Stimulated activated naive CD8-positive, alpha-beta T cell treated with anti-CD3 and anti-CD28 coated beads, Interleukin-15, Interleukin-2, amounts not matched to agents 100 ng/mL and 50 ng/mL, for 24 hours (primary cell): ENCODE results near the gene PGLYRP4.

Source experiments
- H3K27ac Mint-ChIP-seq: one replicate; pipeline ENCODE4 v1.8.0; 2021; ENCODE audit warnings: mild to moderate bottlenecking, mixed read lengths
- H3K27me3 Mint-ChIP-seq: one replicate; pipeline ENCODE4 v1.8.0; 2021; ENCODE audit warnings: mixed read lengths
- H3K36me3 Mint-ChIP-seq: one replicate; pipeline ENCODE4 v1.8.0; 2021; ENCODE audit warnings: low read depth, mixed read lengths
- H3K4me1 Mint-ChIP-seq: one replicate; pipeline ENCODE4 v1.8.0; 2021; ENCODE audit warnings: low read depth, mixed read lengths
- H3K4me3 Mint-ChIP-seq: one replicate; pipeline ENCODE4 v1.8.0; 2021; ENCODE audit warnings: mild to moderate bottlenecking, mixed read lengths
- H3K9me3 Mint-ChIP-seq: one replicate; pipeline ENCODE4 v1.8.0; 2021; ENCODE audit warnings: mixed read lengths

PGLYRP4 gene

DNA sequence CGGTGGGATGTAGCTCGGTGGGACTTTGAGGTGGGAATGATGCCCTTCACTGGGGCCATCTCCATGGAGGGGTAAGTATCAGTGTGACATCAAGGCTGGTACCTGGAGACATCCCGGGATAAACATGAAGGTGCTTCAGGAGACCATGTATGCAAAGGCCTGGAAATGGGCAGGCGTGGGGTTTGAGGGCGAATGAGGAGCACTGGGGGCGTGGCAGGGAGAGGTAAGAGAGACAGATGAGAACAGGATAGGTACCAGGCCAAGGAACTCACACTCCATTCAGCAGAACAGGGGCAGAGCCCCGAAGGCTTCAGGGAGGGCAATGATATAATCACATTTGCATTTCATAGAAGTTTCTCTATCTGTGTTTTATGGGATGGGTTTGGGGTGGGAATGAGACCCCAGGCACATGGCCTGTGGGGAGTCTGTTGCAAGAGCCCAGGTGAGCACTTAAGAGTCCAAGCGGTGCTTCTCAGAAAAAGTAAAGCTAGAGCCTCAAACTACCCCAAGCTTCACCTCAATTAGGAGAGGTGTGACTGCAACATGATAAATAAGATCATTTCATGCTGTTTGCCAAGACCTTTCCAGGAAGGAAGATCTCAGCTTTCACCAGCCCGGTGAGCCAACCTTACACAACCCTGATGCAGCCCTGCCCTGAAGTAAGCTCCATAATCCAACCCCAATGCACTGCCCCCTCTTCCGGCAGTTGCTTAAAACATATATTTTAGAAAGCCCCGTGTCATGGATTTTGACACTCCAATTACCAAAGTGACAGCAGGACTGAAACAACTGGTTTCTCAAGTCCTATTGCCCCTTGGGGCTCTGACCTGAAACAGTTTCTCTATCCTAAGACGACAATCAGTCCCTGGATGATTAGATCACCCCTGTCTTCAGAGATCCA lies 16.4 kb upstream of the PGLYRP4 start:
- no peaks in the 10 kb centered on the region for H3K4me1 Mint-ChIP-seq
- H3K27ac Mint-ChIP-seq: no peak overlapping the region
- no peaks in the 10 kb centered on the region for H3K9me3 Mint-ChIP-seq
- H3K27me3 Mint-ChIP-seq: no peaks in the 10 kb centered on the region
- H3K4me3 Mint-ChIP-seq: no peak overlapping the region
- no peaks in the 10 kb centered on the region for H3K36me3 Mint-ChIP-seq

GRCh38 chr1:153364156-153364555 lies 15.5 kb upstream of the PGLYRP4 start:
- Mint-ChIP-seq H3K4me3 (no peak overlapping the region), H3K36me3 (no peaks in the 10 kb centered on the region), H3K27me3 (no peaks in the 10 kb centered on the region), H3K4me1 (no peaks in the 10 kb centered on the region), H3K27ac (no peak overlapping the region), H3K9me3 (no peaks in the 10 kb centered on the region)

DNA sequence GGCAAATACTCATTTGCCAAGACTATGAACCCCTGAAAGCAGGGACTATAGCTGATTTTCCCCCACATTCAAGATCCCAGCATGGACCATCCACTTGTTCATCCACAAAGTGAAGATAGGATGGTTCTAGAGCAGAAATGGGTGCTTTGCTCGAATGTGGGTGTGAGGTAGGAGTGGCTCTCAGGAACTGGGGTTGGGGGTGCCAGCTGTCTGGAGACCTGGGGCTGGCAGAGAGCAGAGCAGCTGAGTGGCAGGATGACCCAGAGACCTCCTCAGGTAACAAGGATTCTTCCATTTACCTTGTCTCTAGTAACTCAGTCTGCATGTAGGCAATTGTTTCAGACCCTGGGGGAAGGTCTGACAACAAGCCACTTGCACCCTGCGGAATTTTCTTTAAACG lies 15.0 kb upstream of the PGLYRP4 start:
- no peaks in the 10 kb centered on the region for H3K36me3 Mint-ChIP-seq
- H3K27me3 Mint-ChIP-seq: no peaks in the 10 kb centered on the region
- H3K4me1 Mint-ChIP-seq: no peaks in the 10 kb centered on the region
- H3K4me3 Mint-ChIP-seq: no peak overlapping the region
- no peak overlapping the region for H3K27ac Mint-ChIP-seq
- no peaks in the 10 kb centered on the region for H3K9me3 Mint-ChIP-seq

DNA sequence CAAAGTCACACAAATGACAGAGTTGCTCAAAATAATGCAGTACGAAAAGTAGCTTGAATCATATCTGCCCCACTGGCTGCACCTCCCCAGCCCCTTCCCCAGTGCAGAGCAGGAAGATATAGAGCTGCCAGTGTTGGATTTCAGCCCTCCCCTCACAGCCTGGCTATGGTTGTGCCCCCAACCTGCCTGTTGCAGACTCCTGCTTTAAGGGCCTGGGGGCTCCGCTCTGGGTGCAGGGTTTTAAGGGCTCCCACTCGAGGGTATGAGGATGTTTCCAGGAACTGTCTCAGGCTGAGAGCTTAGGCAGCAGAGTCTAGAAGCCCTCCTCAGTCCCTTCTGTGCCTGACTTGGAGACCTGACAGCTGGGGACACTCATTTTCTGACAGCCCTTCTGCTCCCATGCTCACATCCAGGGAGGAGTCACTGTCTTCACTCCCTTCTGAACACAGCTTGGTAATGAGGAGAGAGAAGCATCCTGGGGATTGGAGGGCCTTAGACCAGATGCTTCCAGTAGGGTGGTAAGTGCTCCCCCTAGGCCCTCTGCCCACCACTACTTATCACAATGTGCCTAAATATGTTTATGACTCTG lies 13.6 kb upstream of the PGLYRP4 start:
- Mint-ChIP-seq H3K27me3 (no peaks in the 10 kb centered on the region), H3K4me1 (peaks cover 11% of the 10 kb centered on the region), H3K36me3 (no peaks in the 10 kb centered on the region), H3K4me3 (no peak overlapping the region), H3K9me3 (no peaks in the 10 kb centered on the region), H3K27ac (no peak overlapping the region)

DNA sequence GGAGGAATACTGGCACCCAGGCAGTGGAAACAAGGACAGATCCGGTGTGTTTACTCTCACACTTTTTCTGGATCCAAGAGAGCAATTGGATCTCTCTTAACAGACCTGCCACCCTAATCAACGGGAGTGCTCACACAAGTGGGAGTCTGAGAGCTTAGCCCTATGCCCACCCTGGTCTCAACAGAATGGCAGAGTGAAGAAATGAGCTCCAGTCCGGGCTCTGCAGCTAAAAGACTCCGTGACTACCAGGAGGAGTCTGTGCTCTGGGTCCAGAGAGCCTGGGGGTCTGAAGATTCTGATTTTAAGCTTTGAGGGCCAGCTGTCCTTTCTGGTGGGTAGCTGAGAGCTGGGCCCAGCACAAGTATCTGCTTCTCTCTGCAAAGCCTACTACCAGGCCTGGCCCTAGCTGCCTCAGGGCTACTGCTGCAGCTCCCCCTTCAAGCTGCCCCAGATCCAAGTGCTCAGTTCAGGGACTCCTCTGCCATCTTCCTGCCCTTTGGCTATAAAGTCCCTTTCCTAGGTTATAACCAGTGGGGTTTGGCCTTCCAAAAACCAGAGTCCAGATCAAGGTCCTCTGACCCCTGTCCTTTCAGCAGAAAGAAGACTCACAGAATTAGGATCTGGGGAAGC lies 13.0 kb upstream of the PGLYRP4 start:
- Mint-ChIP-seq H3K9me3 (no peaks in the 10 kb centered on the region), H3K4me1 (peaks cover 14% of the 10 kb centered on the region), H3K4me3 (no peak overlapping the region), H3K27me3 (no peaks in the 10 kb centered on the region), H3K36me3 (no peaks in the 10 kb centered on the region), H3K27ac (no peak overlapping the region)

GRCh38 chr1:153360592-153361479 lies 12.2 kb upstream of the PGLYRP4 start:
- Mint-ChIP-seq H3K36me3 (no peaks in the 10 kb centered on the region), H3K27ac (no peak overlapping the region), H3K4me1 (peaks cover 14% of the 10 kb centered on the region), H3K9me3 (no peaks in the 10 kb centered on the region), H3K4me3 (no peak overlapping the region), H3K27me3 (peaks cover 5% of the 10 kb centered on the region)

DNA sequence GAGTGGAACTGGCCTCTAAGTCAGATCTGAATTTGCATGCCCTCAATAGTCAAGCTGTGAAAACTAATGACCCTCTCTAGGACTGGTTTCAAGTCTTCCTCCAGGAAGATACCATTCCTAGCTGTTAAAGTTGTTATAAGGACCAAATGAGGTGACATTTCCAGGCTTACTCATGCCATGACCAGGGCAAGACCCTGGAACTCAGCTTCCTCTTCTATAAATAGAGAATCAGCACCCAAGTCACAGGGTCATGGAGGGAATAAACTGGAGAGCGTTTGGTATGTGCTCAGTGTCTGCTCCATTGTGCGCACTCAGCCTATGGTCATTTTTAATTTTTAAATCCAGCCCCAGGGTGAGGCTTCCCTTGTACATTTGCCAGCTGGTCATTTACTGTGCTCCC lies 11.5 kb upstream of the PGLYRP4 start:
- H3K4me3 Mint-ChIP-seq: no peak overlapping the region
- H3K27ac Mint-ChIP-seq: no peak overlapping the region
- H3K36me3 Mint-ChIP-seq: no peaks in the 10 kb centered on the region
- peaks cover 5% of the 10 kb centered on the region for H3K27me3 Mint-ChIP-seq
- H3K9me3 Mint-ChIP-seq: no peaks in the 10 kb centered on the region
- H3K4me1 Mint-ChIP-seq: peaks cover 14% of the 10 kb centered on the region

GRCh38 chr1:153359241-153359640 lies 10.6 kb upstream of the PGLYRP4 start:
- H3K27ac Mint-ChIP-seq: no peak overlapping the region

DNA sequence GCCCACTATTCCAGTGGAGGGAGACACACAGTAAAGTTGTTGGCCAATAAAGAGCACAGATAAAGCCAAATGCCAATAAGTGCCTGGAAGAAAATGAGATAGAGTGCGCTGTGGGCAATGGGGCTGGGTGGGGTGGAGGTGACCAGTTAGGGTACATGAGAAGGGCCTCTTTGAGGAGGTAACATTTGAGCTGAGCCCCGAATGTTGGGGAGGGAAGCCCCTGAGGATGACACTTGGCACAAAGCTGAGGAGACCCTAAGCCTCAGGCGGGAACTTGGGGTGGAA lies 10.0 kb upstream of the PGLYRP4 start:
- H3K4me1 Mint-ChIP-seq: peaks cover 14% of the 10 kb centered on the region
- no peak overlapping the region for H3K4me3 Mint-ChIP-seq
- no peaks in the 10 kb centered on the region for H3K9me3 Mint-ChIP-seq
- peaks cover 5% of the 10 kb centered on the region for H3K27me3 Mint-ChIP-seq
- no peak overlapping the region for H3K27ac Mint-ChIP-seq
- no peaks in the 10 kb centered on the region for H3K36me3 Mint-ChIP-seq

More at GRCh38 chr1:153359241-153359640, 10.6 kb upstream of the PGLYRP4 start:
- Mint-ChIP-seq H3K27me3 (peaks cover 5% of the 10 kb centered on the region), H3K36me3 (no peaks in the 10 kb centered on the region), H3K9me3 (no peaks in the 10 kb centered on the region), H3K4me3 (no peak overlapping the region), H3K4me1 (peaks cover 14% of the 10 kb centered on the region)

- H3K4me1 Mint-ChIP-seq: peaks cover 14% of the 10 kb centered on the region
- H3K4me3 Mint-ChIP-seq: no peak within 1 kb of the TSS
- H3K27ac Mint-ChIP-seq: no peak within 1 kb of the TSS
- no peaks in the 10 kb centered on the region for H3K9me3 Mint-ChIP-seq
- peaks cover 5% of the 10 kb centered on the region for H3K27me3 Mint-ChIP-seq
- no peaks in the 10 kb centered on the region for H3K36me3 Mint-ChIP-seq
These were observed 9.4 kb upstream of the PGLYRP4 start, which contains the start of gene S100A9 for GRCh38 chr1:153357853-153358690. S100A9 (plus strand) TSS chr1:153357854; CDS start chr1:153358284, 430 bp downstream.

DNA sequence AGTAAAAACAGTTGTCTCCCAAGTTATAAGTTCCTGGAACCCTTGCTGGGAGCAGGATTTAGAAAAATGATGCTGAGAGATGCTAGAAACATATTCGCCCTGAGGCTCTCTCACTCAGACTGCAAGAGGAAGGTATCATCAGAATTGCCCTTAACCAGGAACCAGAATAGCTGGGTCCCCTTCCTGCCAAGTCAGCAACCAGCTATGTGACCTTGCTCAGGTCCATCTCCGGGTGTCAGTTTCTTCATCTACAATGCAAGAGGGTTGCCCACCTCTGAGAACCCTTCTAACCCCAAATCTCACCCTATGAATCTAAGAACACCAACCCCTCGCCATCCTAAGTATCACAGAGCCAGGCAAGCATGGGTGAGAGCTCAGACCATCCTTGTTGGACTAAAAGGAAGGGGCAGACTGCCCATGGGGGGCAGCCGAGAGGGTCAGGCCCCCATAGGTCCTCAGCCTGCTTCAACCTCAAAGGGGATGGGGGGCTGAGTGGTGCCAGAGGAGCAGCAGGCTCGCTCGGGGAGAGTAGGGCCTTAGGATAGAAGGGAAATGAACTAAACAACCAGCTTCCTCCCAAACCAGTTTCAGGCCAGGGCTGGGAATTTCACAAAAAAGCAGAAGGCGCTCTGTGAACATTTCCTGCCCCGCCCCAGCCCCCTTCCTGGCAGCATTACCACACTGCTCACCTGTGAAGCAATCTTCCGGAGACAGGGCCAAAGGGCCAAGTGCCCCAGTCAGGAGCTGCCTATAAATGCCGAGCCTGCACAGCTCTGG lies 8.6 kb upstream of the PGLYRP4 start:
- no peak overlapping the region for H3K4me3 Mint-ChIP-seq
- H3K36me3 Mint-ChIP-seq: no peaks in the 10 kb centered on the region
- peaks cover 14% of the 10 kb centered on the region for H3K4me1 Mint-ChIP-seq
- no peak overlapping the region for H3K27ac Mint-ChIP-seq
- peaks cover 5% of the 10 kb centered on the region for H3K27me3 Mint-ChIP-seq
- H3K9me3 Mint-ChIP-seq: no peaks in the 10 kb centered on the region

DNA sequence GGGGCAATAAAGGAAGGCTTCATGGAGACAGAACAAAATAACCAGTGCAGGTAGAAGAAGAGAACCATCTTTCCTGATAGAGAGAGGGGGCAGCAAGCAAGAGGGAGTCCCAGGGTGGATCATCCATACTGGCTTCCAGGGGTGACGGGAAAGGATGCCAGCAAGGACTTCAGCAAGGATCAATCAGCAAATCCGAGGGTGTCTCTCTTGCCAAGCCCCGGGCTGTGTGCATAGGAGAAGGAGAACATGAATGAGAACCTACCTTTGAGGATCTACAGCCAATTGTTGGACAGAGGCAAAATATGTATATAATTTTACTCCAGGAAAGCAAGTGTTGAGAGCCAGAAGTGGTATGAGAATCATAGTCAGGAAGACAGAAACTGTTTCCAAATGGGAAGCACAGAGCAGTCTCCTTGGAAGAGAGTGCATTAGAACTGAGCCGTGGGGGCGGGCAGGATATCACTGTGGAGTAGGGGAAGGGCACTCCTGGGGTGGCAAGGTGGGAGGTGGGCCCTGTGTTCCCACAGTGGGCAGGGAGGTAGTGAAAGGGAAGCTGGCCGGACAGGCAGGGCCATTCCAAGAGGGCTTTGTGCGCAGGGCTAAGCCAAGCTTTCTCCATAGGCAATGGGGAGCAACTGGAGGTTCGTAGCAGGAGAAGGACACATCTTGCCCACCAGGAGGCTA lies 7.9 kb upstream of the PGLYRP4 start:
- H3K4me3 Mint-ChIP-seq: no peak overlapping the region
- no peaks in the 10 kb centered on the region for H3K36me3 Mint-ChIP-seq
- no peaks in the 10 kb centered on the region for H3K9me3 Mint-ChIP-seq
- peaks cover 14% of the 10 kb centered on the region for H3K4me1 Mint-ChIP-seq
- peaks cover 5% of the 10 kb centered on the region for H3K27me3 Mint-ChIP-seq
- no peak overlapping the region for H3K27ac Mint-ChIP-seq

DNA sequence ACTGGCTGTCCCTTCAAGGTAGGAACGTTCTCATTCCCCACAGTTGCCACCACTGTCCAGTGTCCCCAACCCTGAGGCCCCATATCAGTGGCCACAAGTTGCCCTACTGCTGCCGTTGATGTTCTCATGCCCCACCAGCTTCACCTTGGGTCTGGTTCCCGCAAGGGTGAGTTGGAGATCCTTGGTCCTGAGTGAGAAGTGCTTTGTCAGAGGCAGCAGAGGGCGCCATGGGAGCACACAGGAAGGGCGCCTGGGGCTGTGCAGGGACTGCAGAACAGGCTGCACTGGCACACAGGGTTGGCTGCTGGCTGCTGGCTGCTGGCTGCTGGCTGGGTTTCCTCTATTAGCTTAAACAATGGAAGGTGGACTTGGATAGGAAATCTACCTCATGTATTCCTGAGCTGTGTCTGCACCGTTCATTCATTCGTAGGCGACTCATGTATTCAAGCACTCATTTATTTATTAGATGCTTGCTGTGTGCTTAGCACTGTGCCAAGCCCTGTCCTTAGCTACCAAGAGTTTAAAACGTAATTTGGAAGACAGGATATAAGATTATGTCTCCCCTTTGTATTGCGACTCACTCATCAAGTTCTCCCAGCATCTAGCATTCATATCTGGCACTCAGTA lies 6.9 kb upstream of the PGLYRP4 start:
- no peaks in the 10 kb centered on the region for H3K9me3 Mint-ChIP-seq
- no peak overlapping the region for H3K4me3 Mint-ChIP-seq
- H3K27ac Mint-ChIP-seq: no peak overlapping the region
- peaks cover 5% of the 10 kb centered on the region for H3K27me3 Mint-ChIP-seq
- no peaks in the 10 kb centered on the region for H3K36me3 Mint-ChIP-seq
- H3K4me1 Mint-ChIP-seq: peaks cover 14% of the 10 kb centered on the region
